HepG2 (cell line): ENCODE results near the gene EPB41L4A.

Experiments used
- ARNT ChIP-seq: fragments of 450-650 bp; IDR thresholded peaks from 2 replicates; pipeline ENCODE4 v1.6.1; 2017
- HNF4G ChIP-seq, 2 experiments: sonication (generic) in 1 of 2; formaldehyde crosslinking in 1 of 2; IDR thresholded peaks; 2 replicates each; pipeline versions ENCODE4 v1.4.0 to v1.6.1; 2011 to 2020; ENCODE audit warnings: borderline replicate concordance in 2 of 2, low read depth in 2 of 2, mild to moderate bottlenecking in 2 of 2, low read length in 1 of 2, missing genetic modification reagents in 1 of 2, moderate library complexity in 1 of 2
- RBFOX2 ChIP-seq: fragments of 200-400 bp; formaldehyde crosslinking; IDR thresholded peaks from 2 replicates; pipeline ENCODE4 v1.6.1; 2017; ENCODE audit warnings: low read depth, mild to moderate bottlenecking, low read length
- TMF1 ChIP-seq: sonication (generic); formaldehyde crosslinking; IDR thresholded peaks from 2 replicates; pipeline ENCODE4 v1.8.1; 2022; ENCODE audit warnings: low read depth, missing genetic modification reagents
- ZMAT3 ChIP-seq: sonication (generic); formaldehyde crosslinking; conservative IDR thresholded peaks from 2 replicates; pipeline ENCODE4 v1.7.0; 2021; ENCODE audit warnings: missing genetic modification reagents
- ZNF530 ChIP-seq: sonication (generic); formaldehyde crosslinking; IDR thresholded peaks from 2 replicates; pipeline ENCODE4 v1.5.0; 2020; ENCODE audit warnings: low read depth, mild to moderate bottlenecking, missing genetic modification reagents
- ZNF788 ChIP-seq: sonication (generic); formaldehyde crosslinking; IDR thresholded peaks from 2 replicates; pipeline ENCODE4 v1.5.0; 2020; ENCODE audit warnings: mild to moderate bottlenecking, missing genetic modification reagents, borderline replicate concordance
- ZSCAN20 ChIP-seq: sonication (generic); formaldehyde crosslinking; IDR thresholded peaks from 2 replicates; pipeline ENCODE4 v1.4.0; 2020; ENCODE audit warnings: missing genetic modification reagents, mild to moderate bottlenecking, borderline replicate concordance
- TF ChIP-seq, protein P1 (sequence below): sonication (generic); formaldehyde crosslinking; IDR thresholded peaks from 2 replicates; pipeline ENCODE4 v1.4.0; 2020; ENCODE audit warnings: missing genetic modification reagents
- TF ChIP-seq, protein P2 (sequence below): IDR thresholded peaks from 2 replicates; pipeline ENCODE4 v1.6.1; 2016; ENCODE audit warnings: low read depth
- TF ChIP-seq, protein P3 (sequence below): sonication (generic); formaldehyde crosslinking; IDR thresholded peaks from 2 replicates; pipeline ENCODE4 v1.5.0; 2020; ENCODE audit warnings: mild to moderate bottlenecking, missing genetic modification reagents, moderate library complexity
- TF ChIP-seq, protein P4 (sequence below): sonication (generic); formaldehyde crosslinking; IDR thresholded peaks from 2 replicates; pipeline ENCODE4 v1.5.0; 2020; ENCODE audit warnings: missing genetic modification reagents, mild to moderate bottlenecking, borderline replicate concordance

DNA sequence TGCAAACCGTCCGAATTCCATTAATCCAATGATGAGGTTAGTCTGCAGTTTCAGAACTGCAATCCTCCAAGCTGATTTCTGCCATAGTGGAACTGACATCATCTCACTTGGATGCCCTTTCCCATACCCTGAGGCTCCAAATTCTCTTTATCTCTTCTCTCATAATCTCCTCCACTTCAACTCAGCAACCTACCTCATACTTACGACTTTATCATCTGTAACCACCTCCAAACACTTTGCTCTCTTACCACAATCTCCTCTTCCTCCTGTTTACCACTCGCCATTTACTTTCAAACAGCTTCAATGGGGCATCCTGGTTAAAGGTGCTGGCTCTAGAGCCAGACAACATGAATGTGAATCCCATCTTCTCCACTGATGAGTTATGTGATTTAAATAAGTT is 223.2 kb downstream of the EPB41L4A start:
- TF ChIP-seq ARNT (no peak), ZNF530 (CRISPR knock-in tag) (no peak), ZNF788 (CRISPR knock-in tag) (no peak), RBFOX2 (no peak), TMF1 (no peak), ZMAT3 (CRISPR knock-in tag) (no peak), ZSCAN20 (CRISPR knock-in tag) (no peak), HNF4G (IDR thresholded peaks at IDR 0.05; ENCODE audit: borderline replicate concordance, low read depth, low read length) (no peak), HNF4G (CRISPR knock-in tag; IDR thresholded peaks at IDR 0.05; ENCODE audit: borderline replicate concordance, low read depth) (no peak)
- TF ChIP-seq, protein P1, sequence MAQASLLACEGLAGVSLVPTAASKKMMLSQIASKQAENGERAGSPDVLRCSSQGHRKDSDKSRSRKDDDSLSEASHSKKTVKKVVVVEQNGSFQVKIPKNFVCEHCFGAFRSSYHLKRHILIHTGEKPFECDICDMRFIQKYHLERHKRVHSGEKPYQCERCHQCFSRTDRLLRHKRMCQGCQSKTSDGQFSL, result no peak
- TF ChIP-seq, protein P2, sequence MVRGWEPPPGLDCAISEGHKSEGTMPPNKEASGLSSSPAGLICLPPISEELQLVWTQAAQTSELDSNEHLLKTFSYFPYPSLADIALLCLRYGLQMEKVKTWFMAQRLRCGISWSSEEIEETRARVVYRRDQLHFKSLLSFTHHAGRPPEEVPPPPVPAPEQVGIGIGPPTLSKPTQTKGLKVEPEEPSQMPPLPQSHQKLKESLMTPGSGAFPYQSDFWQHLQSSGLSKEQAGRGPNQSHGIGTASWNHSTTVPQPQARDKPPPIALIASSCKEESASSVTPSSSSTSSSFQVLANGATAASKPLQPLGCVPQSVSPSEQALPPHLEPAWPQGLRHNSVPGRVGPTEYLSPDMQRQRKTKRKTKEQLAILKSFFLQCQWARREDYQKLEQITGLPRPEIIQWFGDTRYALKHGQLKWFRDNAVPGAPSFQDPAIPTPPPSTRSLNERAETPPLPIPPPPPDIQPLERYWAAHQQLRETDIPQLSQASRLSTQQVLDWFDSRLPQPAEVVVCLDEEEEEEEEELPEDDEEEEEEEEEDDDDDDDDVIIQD (CRISPR knock-in tag), result no peak
- TF ChIP-seq, protein P3, sequence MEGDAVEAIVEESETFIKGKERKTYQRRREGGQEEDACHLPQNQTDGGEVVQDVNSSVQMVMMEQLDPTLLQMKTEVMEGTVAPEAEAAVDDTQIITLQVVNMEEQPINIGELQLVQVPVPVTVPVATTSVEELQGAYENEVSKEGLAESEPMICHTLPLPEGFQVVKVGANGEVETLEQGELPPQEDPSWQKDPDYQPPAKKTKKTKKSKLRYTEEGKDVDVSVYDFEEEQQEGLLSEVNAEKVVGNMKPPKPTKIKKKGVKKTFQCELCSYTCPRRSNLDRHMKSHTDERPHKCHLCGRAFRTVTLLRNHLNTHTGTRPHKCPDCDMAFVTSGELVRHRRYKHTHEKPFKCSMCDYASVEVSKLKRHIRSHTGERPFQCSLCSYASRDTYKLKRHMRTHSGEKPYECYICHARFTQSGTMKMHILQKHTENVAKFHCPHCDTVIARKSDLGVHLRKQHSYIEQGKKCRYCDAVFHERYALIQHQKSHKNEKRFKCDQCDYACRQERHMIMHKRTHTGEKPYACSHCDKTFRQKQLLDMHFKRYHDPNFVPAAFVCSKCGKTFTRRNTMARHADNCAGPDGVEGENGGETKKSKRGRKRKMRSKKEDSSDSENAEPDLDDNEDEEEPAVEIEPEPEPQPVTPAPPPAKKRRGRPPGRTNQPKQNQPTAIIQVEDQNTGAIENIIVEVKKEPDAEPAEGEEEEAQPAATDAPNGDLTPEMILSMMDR (CRISPR knock-in tag), result no peak
- TF ChIP-seq, protein P4, sequence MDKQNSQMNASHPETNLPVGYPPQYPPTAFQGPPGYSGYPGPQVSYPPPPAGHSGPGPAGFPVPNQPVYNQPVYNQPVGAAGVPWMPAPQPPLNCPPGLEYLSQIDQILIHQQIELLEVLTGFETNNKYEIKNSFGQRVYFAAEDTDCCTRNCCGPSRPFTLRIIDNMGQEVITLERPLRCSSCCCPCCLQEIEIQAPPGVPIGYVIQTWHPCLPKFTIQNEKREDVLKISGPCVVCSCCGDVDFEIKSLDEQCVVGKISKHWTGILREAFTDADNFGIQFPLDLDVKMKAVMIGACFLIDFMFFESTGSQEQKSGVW (CRISPR knock-in tag), result no peak
